H1 (cell line): ENCODE results near the gene MUC5B. TPM values are rescaled to one million over a fixed set of nuclear protein-coding genes. Genes with fewer than 3 reads are reported as not detected.

ENCODE experiments used
- CEBPB ChIP-seq: IDR thresholded peaks from 2 replicates; pipeline ENCODE4 v1.6.1; 2012; ENCODE audit warnings: low read depth, low read length
- HDAC2 ChIP-seq, 2 experiments: fragments of 300-600 bp in 1 of 2; sonication (generic) in 1 of 2; IDR thresholded peaks; 2 replicates each; pipeline ENCODE4 v1.6.1; 2011 to 2012; ENCODE audit warnings: low read depth in 2 of 2, low read length in 2 of 2, mild to moderate bottlenecking in 2 of 2, moderate library complexity in 2 of 2, borderline replicate concordance in 1 of 2, inconsistent platforms in 1 of 2
- NANOG ChIP-seq: IDR thresholded peaks from 2 replicates; pipeline ENCODE4 v1.6.1; 2011; ENCODE audit warnings: low read length, low read depth, mild to moderate bottlenecking, inconsistent platforms; ENCODE audit not compliant: insufficient read depth, poor library complexity, severe bottlenecking
- SAP30 ChIP-seq: fragments of 300-600 bp; sonication (generic); IDR thresholded peaks from 2 replicates; pipeline ENCODE4 v1.7.1; 2012; ENCODE audit warnings: low read length, moderate library complexity, mild to moderate bottlenecking, inconsistent platforms; ENCODE audit not compliant: insufficient read depth, insufficient replicate concordance
- SUZ12 ChIP-seq: fragments of 200-600 bp; sonication (generic); IDR thresholded peaks from 2 replicates; pipeline ENCODE4 v1.6.1; 2012; ENCODE audit warnings: mild to moderate bottlenecking, inconsistent platforms, low read length, moderate library complexity, mixed read lengths
- polyA plus RNA-seq, 7 experiments: library from polyadenylated mRNA; depleted of rRNA in 3 of 7; stranded (reverse) in 5 of 7; unstranded in 2 of 7; fragments of >200 nt in 5 of 7; fragments of 200-250 nt in 2 of 7; gene quantifications; 1 replicate in 5 of 7; 2 replicates in 1 of 7; 4 replicates in 1 of 7; pipeline versions ENCODE4 v1.2.1 to v1.2.3, GENCODE V29; 2011 to 2013; ENCODE audit warnings: missing spikeins in 2 of 7, mixed read lengths in 2 of 7
- total RNA-seq: library from RNA; stranded (reverse); fragmentation: NEBNext Ultra II Directional; extraction: Animal tissue kit (Norgen Biotek cat#: 25700); gene quantifications from 2 replicates; pipeline ENCODE4 v1.2.1, GENCODE V29; 2021

MUC5B gene
- total and polyA plus RNA-seq, 2 of the 8 experiments (the other 6 are each of a cell fraction or from before 2014, with no cell fraction given) = 0.02 to 0.03 TPM

DNA sequence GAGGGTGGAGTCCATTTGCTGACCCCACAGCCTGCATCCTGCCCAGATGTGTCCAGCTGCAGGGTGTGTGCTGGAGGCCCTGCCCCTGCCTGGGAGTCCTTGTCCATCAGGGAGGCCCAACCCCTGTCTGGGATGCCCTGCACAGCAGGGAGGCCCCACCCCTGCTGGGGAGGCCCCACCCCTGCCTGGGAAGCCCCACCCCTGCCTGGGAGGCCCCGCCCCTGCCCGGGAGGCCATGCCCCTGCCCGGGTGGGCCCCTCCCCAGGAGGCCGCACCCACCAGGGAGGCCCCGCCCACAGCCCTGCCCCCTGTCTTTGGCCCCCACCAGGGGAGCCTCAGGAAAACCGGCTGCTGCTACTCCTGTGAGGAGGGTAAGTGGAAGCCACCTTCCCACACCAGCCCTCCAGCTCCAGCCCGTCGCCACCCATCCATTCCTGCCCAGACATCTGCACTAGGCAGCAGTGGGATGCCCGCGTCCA lies 37.2 kb downstream of the MUC5B start (continued):
- TF ChIP-seq HDAC2 (IDR thresholded peaks at IDR 0.05; ENCODE audit: borderline replicate concordance in 1 of 2, low read depth in 2 of 2, low read length in 2 of 2) (no peak), CEBPB (no peak), NANOG (no peak), SUZ12 (no peak), SAP30 (no peak)
- TF ChIP-seq, all 59 proteins: peak for 0
